Osteoblast (primary cell): Measurements from ENCODE around the gene NRG3. TPM values are rescaled to one million over a fixed set of nuclear protein-coding genes. Genes with fewer than 3 reads are reported as not detected.

Source experiments
- DNase-seq: peaks from one replicate; pipeline ENCODE4 v3.0.0; 2011; ENCODE audit warnings: low spot score, mixed read lengths; ENCODE audit not compliant: insufficient read length; ENCODE audit errors: missing footprints
- H2AFZ ChIP-seq: 2 replicates; pipeline ENCODE4 v1.6.0; 2011; ENCODE audit warnings: mild to moderate bottlenecking, low read length
- H3K27ac ChIP-seq: 2 replicates; pipeline ENCODE4 v1.5.1; 2011; ENCODE audit warnings: mild to moderate bottlenecking, low read depth, low read length, moderate library complexity
- H3K27me3 ChIP-seq: 2 replicates; pipeline ENCODE4 v1.6.0; 2012; ENCODE audit warnings: mild to moderate bottlenecking, control low read depth, inconsistent platforms, low read length, moderate library complexity; ENCODE audit not compliant: insufficient read depth
- H3K36me3 ChIP-seq: 2 replicates; pipeline ENCODE4 v1.5.1; 2011; ENCODE audit warnings: mild to moderate bottlenecking, low read length, control low read depth, moderate library complexity; ENCODE audit not compliant: insufficient read depth
- H3K4me1 ChIP-seq: 2 replicates; pipeline ENCODE4 v1.5.1; 2011; ENCODE audit warnings: mild to moderate bottlenecking, low read length, control low read depth, moderate library complexity; ENCODE audit not compliant: insufficient read depth
- H3K4me2 ChIP-seq: 2 replicates; pipeline ENCODE4 v1.6.0; 2011; ENCODE audit warnings: mild to moderate bottlenecking, low read length; ENCODE audit not compliant: insufficient read depth
- H3K4me3 ChIP-seq: fragments of 200-600 bp; sonication (generic); 3 replicates; pipeline ENCODE4 v1.5.1; 2012; ENCODE audit warnings: mild to moderate bottlenecking, low read length, inconsistent platforms; ENCODE audit not compliant: insufficient read depth
- H3K79me2 ChIP-seq: 2 replicates; pipeline ENCODE4 v1.6.0; 2012; ENCODE audit warnings: mild to moderate bottlenecking, low read length, control low read depth, inconsistent platforms; ENCODE audit not compliant: insufficient read depth
- H3K9me3 ChIP-seq: 2 replicates; pipeline ENCODE4 v1.5.1; 2011; ENCODE audit warnings: low read depth, low read length, control low read depth
- H4K20me1 ChIP-seq: 2 replicates; pipeline ENCODE4 v1.6.0; 2012; ENCODE audit warnings: mild to moderate bottlenecking, low read length, control low read depth; ENCODE audit not compliant: insufficient read depth
- total RNA-seq: library from RNA; depleted of rRNA; stranded (reverse); fragments of >200 nt; gene quantifications from 2 replicates; pipeline ENCODE4 v1.2.3, GENCODE V29; 2012
- TF ChIP-seq, protein P1 (sequence below): IDR thresholded peaks from 2 replicates; pipeline ENCODE4 v1.5.1; 2011; ENCODE audit warnings: mild to moderate bottlenecking, low read depth, low read length, moderate library complexity; ENCODE audit errors: extremely low read depth

NRG3 gene
- total RNA-seq, 1 donor = not detected

DNA sequence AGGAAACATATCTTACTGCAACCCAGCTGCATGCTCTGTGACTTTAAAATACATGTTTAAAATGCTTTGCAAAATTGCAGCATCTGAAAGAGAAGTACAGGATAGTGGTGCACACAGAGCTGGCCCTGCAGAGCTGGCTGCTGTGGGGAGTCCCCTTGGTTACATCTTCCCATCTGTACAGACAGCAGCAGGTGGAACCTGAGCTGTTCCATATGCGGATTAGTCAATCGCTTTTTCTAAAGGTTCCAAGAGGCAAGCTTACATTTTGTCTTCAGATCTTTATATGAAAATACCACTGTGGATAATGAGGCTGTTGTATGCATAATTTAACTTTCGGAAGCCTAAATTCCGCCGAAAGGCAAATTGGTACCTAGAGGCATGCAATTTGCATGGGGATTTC lies 444.1 kb downstream of the NRG3 start:
- H3K36me3 ChIP-seq = no peaks in the 10 kb centered on the region
- H3K27ac ChIP-seq = no peak overlapping the region
- no peak overlapping the region for H3K4me2 ChIP-seq
- H4K20me1 ChIP-seq = no peaks in the 10 kb centered on the region
- no peaks in the 10 kb centered on the region for H3K9me3 ChIP-seq
- H3K79me2 ChIP-seq = no peaks in the 10 kb centered on the region
- DNase-seq = no peak
- H3K27me3 ChIP-seq = no peaks in the 10 kb centered on the region
- no peak overlapping the region for H2AFZ ChIP-seq
- TF ChIP-seq, protein P1, sequence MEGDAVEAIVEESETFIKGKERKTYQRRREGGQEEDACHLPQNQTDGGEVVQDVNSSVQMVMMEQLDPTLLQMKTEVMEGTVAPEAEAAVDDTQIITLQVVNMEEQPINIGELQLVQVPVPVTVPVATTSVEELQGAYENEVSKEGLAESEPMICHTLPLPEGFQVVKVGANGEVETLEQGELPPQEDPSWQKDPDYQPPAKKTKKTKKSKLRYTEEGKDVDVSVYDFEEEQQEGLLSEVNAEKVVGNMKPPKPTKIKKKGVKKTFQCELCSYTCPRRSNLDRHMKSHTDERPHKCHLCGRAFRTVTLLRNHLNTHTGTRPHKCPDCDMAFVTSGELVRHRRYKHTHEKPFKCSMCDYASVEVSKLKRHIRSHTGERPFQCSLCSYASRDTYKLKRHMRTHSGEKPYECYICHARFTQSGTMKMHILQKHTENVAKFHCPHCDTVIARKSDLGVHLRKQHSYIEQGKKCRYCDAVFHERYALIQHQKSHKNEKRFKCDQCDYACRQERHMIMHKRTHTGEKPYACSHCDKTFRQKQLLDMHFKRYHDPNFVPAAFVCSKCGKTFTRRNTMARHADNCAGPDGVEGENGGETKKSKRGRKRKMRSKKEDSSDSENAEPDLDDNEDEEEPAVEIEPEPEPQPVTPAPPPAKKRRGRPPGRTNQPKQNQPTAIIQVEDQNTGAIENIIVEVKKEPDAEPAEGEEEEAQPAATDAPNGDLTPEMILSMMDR = no peak
- no peak overlapping the region for H3K4me3 ChIP-seq
- no peaks in the 10 kb centered on the region for H3K4me1 ChIP-seq

DNA sequence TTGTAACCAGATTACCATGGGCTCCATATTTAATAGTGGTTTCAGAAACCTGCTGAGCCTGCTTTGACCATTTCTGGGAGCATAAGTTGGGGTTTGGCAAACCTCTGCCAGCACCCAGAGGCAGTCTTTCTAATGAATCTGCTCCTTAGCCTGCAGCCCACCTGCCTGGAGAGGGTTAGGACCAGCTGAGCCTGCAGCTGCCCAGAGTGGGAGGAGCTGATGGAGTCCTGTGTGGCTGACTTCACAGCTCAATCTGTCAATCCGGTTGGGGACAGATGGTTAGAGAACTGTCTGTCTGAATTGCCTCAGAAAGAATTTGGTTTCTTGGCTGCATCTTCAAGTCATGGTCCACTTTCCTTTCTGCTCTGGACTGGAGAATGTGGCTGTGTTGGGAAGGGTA lies 444.6 kb downstream of the NRG3 start:
- H3K4me3 ChIP-seq = no peak overlapping the region
- no peak for DNase-seq
- no peaks in the 10 kb centered on the region for H3K27me3 ChIP-seq
- TF ChIP-seq, protein P1 = no peak
- H3K36me3 ChIP-seq = no peaks in the 10 kb centered on the region
- no peaks in the 10 kb centered on the region for H3K9me3 ChIP-seq
- no peaks in the 10 kb centered on the region for H3K4me1 ChIP-seq
- no peak overlapping the region for H3K4me2 ChIP-seq
- H3K27ac ChIP-seq = no peak overlapping the region
- H4K20me1 ChIP-seq = no peaks in the 10 kb centered on the region
- H2AFZ ChIP-seq = no peak overlapping the region
- H3K79me2 ChIP-seq = no peaks in the 10 kb centered on the region

DNA sequence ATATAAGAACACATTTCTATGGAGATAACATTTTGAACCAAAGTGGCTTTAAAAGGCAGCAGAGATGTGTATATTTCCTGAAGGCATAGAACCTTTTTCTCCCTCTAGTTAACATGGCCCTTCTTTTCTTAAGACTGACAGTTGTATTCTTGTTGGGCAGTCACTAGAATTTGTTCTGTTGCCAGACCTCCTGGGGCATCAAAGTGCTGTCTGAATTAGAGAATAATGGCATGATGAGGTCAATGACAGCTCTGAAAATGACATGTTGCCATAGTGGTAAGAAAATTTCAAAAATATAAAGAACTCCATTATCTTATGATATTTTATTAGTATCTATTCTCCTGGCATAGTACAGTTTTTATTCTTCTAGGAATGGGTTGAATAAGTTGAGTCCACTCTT lies 446.7 kb downstream of the NRG3 start:
- H3K4me3 ChIP-seq = no peak overlapping the region
- no peaks in the 10 kb centered on the region for H3K36me3 ChIP-seq
- no peak overlapping the region for H3K27ac ChIP-seq
- no peak for DNase-seq
- no peaks in the 10 kb centered on the region for H3K4me1 ChIP-seq
- no peak overlapping the region for H3K4me2 ChIP-seq
- H3K79me2 ChIP-seq = no peaks in the 10 kb centered on the region
- TF ChIP-seq, protein P1 = no peak
- H2AFZ ChIP-seq = no peak overlapping the region
- no peaks in the 10 kb centered on the region for H3K9me3 ChIP-seq
- H4K20me1 ChIP-seq = no peaks in the 10 kb centered on the region
- H3K27me3 ChIP-seq = no peaks in the 10 kb centered on the region

DNA sequence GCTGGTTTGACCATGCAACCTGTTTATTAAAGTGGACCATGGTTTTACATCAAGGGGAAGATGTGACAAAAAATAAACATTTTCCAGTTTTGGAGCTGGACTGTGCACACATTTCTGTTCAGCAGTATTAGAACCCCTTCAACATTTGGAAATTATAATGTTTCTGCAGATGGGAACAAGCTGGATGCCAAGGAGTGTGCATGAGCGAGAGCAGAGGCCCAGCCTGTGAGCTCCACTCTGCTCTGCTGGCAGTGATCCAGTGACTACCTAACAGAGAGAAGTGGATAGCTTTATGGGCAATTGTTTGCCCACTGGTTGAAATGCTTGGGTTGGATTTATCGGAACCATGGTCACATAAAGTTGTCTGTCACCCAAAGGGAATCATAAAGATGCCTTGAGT lies 456.7 kb downstream of the NRG3 start:
- Histone ChIP-seq H3K4me3 (no peak overlapping the region), H3K27ac (no peak overlapping the region), H3K27me3 (no peaks in the 10 kb centered on the region), H4K20me1 (no peaks in the 10 kb centered on the region), H3K9me3 (no peaks in the 10 kb centered on the region), H3K4me1 (no peaks in the 10 kb centered on the region), H3K4me2 (no peak overlapping the region), H3K79me2 (no peaks in the 10 kb centered on the region), H2AFZ (no peak overlapping the region), H3K36me3 (no peaks in the 10 kb centered on the region)
- TF ChIP-seq, protein P1 = no peak
- no peak for DNase-seq
